Suprapubic skin (tissue), 4 donors: ENCODE results near the gene ACSF2. TPM values are rescaled to one million over a fixed set of nuclear protein-coding genes. Genes with fewer than 3 reads are reported as not detected.

Experiments
- DNase-seq, 2 donors: peaks; one replicate each; pipeline ENCODE4 v3.0.0-alpha.2; 2019; ENCODE audit warnings: low spot score in 2 of 2
- H3K27ac ChIP-seq: fragments of 200-600 bp; sonication (generic); one replicate; pipeline ENCODE4 v1.5.1; 2019
- H3K27me3 ChIP-seq: fragments of 200-600 bp; sonication (generic); one replicate; pipeline ENCODE4 v1.5.1; 2019
- H3K36me3 ChIP-seq: fragments of 200-600 bp; sonication (generic); one replicate; pipeline ENCODE4 v1.5.1; 2019
- H3K4me1 ChIP-seq: fragments of 200-600 bp; sonication (generic); one replicate; pipeline ENCODE4 v1.5.1; 2019
- H3K4me3 ChIP-seq: fragments of 200-600 bp; sonication (generic); one replicate; pipeline ENCODE4 v1.5.1; 2019; ENCODE audit warnings: mild to moderate bottlenecking
- H3K9me3 ChIP-seq: fragments of 200-600 bp; sonication (generic); one replicate; pipeline ENCODE4 v1.5.1; 2019
- EP300 ChIP-seq: sonication (generic); formaldehyde crosslinking; IDR thresholded peaks from one replicate; pipeline ENCODE4 v1.6.1; 2017; ENCODE audit warnings: antibody characterized with exemption
- POLR2A ChIP-seq, 2 donors: fragments of 450-650 bp; IDR thresholded peaks; one replicate each; pipeline ENCODE4 v1.6.1; 2017; ENCODE audit warnings: antibody characterized with exemption in 2 of 2, mild to moderate bottlenecking in 2 of 2, moderate library complexity in 2 of 2
- POLR2AphosphoS5 ChIP-seq, 3 donors: sonication (generic); formaldehyde crosslinking; IDR thresholded peaks; one replicate each; pipeline ENCODE4 v1.6.1; 2017; ENCODE audit warnings: antibody characterized with exemption in 3 of 3
- WGBS: methylation state at CpG from one replicate; pipeline ENCODE4 v1.1.5; 2018; 5-methylcytosine and 5-hydroxymethylcytosine counted together
- total RNA-seq, 4 donors: library from RNA; depleted of rRNA; stranded (reverse); fragments of >200 nt; gene quantifications; one replicate each; pipeline ENCODE4 v1.1.0, GENCODE V29; 2016
- TF ChIP-seq, protein P1 (sequence below), 2 donors: fragments of 200-600 bp in 1 of 2; fragments of 450-650 bp in 1 of 2; sonication (generic) in 1 of 2; IDR thresholded peaks; one replicate each; pipeline ENCODE4 v1.5.1; 2016 to 2019; ENCODE audit warnings: antibody characterized with exemption in 2 of 2, mild to moderate bottlenecking in 1 of 2, moderate library complexity in 1 of 2

The ACSF2 gene
- total RNA-seq, 4 donors from 2014 or later: 61.2 to 164 (median 69.8) TPM

DNA sequence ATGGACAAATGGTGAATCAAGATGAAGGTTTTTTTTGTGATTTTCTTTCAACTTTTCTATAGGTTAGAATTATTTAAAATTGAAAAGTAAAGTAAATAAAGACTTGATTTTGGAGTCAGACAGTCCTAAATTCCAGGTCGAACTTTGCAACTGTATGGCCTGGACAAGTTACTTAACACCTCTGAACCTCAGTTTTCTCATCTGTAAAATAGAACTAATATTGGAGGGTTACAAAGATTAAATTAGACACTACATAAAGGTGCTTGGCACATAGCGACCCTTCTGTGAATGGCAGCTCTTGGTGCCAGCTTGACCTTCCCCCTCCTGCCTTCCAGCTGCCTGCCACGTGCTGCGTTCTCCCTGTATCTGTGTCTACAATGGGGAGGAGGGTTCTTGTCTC lies 55.6 kb downstream of the ACSF2 start:
- Histone ChIP-seq H3K36me3 (peaks cover 34% of the 10 kb centered on the region), H3K9me3 (no peaks in the 10 kb centered on the region), H3K4me3 (no peak overlapping the region), H3K27ac (peak overlapping the region; percentile 57), H3K27me3 (no peaks in the 10 kb centered on the region), H3K4me1 (peaks cover 45% of the 10 kb centered on the region)
- no peak for DNase-seq
- 78% methylated on average over 4 of the region's 4 CpGs for WGBS
- TF ChIP-seq, protein P1, sequence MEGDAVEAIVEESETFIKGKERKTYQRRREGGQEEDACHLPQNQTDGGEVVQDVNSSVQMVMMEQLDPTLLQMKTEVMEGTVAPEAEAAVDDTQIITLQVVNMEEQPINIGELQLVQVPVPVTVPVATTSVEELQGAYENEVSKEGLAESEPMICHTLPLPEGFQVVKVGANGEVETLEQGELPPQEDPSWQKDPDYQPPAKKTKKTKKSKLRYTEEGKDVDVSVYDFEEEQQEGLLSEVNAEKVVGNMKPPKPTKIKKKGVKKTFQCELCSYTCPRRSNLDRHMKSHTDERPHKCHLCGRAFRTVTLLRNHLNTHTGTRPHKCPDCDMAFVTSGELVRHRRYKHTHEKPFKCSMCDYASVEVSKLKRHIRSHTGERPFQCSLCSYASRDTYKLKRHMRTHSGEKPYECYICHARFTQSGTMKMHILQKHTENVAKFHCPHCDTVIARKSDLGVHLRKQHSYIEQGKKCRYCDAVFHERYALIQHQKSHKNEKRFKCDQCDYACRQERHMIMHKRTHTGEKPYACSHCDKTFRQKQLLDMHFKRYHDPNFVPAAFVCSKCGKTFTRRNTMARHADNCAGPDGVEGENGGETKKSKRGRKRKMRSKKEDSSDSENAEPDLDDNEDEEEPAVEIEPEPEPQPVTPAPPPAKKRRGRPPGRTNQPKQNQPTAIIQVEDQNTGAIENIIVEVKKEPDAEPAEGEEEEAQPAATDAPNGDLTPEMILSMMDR (IDR thresholded peaks at IDR 0.05): no peak
- TF ChIP-seq POLR2A (IDR thresholded peaks at IDR 0.05) (no peak), EP300 (no peak), POLR2AphosphoS5 (IDR thresholded peaks at IDR 0.05) (no peak)

DNA sequence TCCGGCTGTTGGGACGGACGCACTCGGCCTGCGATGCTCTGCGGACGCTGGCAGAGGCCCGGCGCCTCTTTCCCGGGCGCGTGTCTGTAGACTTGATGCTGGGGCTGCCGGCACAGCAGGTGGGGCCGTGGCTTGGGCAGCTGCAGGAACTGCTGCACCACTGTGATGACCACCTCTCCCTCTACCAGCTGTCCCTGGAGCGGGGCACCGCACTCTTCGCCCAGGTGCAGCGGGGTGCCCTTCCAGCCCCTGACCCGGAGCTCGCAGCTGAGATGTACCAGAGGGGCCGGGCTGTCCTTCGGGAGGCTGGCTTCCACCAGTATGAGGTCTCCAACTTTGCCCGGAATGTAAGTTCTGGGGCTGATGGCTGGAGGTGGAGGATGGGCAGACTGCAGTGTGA lies 56.1 kb downstream of the ACSF2 start:
- Histone ChIP-seq H3K27ac (peak overlapping the region; percentile 57), H3K9me3 (no peaks in the 10 kb centered on the region), H3K27me3 (no peaks in the 10 kb centered on the region), H3K36me3 (peaks cover 34% of the 10 kb centered on the region), H3K4me1 (peaks cover 48% of the 10 kb centered on the region), H3K4me3 (no peak overlapping the region)
- TF ChIP-seq EP300: no peak
- TF ChIP-seq, protein P1 (IDR thresholded peaks at IDR 0.05): no peak
- no peak for TF ChIP-seq POLR2AphosphoS5 (IDR thresholded peaks at IDR 0.05)
- no peak for TF ChIP-seq POLR2A (IDR thresholded peaks at IDR 0.05)
- DNase-seq: no peak
- 92% methylated on average over 12 of the region's 23 CpGs for WGBS

DNA sequence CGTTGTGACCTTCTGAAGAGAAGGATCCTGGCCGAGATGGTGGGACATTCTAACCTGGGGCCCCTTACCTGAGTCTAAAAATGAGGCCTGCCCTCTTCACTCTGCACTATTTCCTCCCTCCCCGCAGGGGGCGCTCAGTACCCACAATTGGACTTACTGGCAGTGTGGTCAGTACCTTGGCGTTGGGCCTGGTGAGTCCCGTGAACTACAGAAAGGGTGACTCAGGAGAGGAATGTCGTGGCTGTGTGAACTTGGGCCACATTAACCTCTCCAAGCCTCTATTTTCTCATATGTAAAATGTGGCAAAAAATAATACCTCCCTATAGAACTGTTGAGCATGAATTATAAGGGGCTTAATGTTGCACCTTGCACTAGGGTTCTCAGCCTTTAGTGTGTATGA lies 56.5 kb downstream of the ACSF2 start:
- Histone ChIP-seq H3K4me1 (peaks cover 52% of the 10 kb centered on the region), H3K9me3 (no peaks in the 10 kb centered on the region), H3K4me3 (no peak overlapping the region), H3K36me3 (peaks cover 34% of the 10 kb centered on the region), H3K27ac (peak overlapping the region; percentile 48), H3K27me3 (no peaks in the 10 kb centered on the region)
- TF ChIP-seq POLR2A (IDR thresholded peaks at IDR 0.05) (no peak), POLR2AphosphoS5 (IDR thresholded peaks at IDR 0.05) (peak in 2 of 3 donors; percentile 68 to 95), EP300 (no peak)
- TF ChIP-seq, protein P1 (IDR thresholded peaks at IDR 0.05): peak; percentile 85 to 88
- DNase-seq: peak; percentile 97
- WGBS: 0% methylated on average over 5 of the region's 7 CpGs

DNA sequence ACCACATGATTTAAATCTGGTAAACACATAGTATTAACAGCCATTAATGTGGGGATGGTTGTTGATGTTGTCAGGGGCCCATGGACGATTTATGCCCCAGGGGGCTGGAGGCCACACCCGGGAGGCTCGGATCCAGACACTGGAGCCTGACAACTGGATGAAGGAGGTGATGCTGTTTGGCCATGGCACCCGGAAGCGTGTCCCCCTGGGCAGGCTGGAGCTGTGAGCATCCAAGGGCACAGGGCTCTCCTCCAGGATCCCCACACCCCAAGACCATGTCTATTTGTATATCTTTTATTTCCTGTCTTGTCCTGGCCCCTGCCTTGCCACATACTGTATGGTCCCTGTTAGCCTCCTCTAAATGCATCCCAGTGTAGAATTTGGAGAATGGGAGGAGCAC lies 57.2 kb downstream of the ACSF2 start:
- Histone ChIP-seq H3K4me3 (no peak overlapping the region), H3K4me1 (peaks cover 55% of the 10 kb centered on the region), H3K27ac (peak overlapping the region; percentile 48), H3K36me3 (peaks cover 34% of the 10 kb centered on the region), H3K9me3 (no peaks in the 10 kb centered on the region), H3K27me3 (no peaks in the 10 kb centered on the region)
- 39% methylated on average over 5 of the region's 5 CpGs for WGBS
- no peak for DNase-seq
- TF ChIP-seq POLR2A (IDR thresholded peaks at IDR 0.05) (no peak), EP300 (no peak), POLR2AphosphoS5 (IDR thresholded peaks at IDR 0.05) (no peak)
- TF ChIP-seq, protein P1 (IDR thresholded peaks at IDR 0.05): no peak

DNA sequence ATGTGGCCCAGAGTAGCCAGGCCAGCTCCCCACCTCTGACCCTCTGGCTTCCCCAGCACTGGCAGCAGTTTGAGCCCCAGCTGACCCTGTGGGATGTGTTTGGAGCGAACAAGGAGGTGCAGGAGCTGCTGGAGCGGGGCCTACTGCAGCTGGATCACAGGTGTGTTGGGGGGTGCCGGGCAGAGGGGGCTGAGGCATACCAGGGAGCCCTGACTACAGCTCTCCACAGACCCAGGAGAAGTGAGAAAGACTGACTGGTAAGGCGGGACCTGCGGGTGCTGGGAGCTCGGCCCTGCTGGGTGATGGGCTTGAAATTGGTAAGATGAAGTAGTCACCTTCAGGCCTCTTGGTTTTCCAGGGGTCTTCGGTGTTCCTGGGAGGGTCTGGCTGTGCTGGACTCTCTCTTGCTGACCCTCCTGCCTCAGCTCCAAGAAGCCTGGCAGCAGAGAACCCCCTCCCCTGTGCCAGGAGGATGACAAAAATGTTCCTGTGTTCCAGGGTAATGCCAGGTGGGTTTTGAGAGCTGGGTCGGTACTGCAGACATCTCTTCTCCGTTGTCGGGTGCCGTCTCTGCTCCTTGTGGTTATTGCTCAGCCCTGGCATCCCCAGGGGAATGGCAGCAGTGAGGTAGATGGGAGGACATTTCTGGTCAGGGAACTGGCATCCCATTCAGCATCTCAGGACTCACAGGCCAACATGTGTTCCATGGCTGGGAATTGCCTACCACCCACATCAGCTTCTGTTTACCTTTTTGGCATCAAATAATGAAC lies 58.6 kb downstream of the ACSF2 start:
- no peaks in the 10 kb centered on the region for H3K9me3 ChIP-seq
- no peaks in the 10 kb centered on the region for H3K27me3 ChIP-seq
- H3K4me1 ChIP-seq: peaks cover 52% of the 10 kb centered on the region
- TF ChIP-seq EP300: no peak
- no peak for TF ChIP-seq POLR2A (IDR thresholded peaks at IDR 0.05)
- TF ChIP-seq, protein P1 (IDR thresholded peaks at IDR 0.05): no peak
- H3K36me3 ChIP-seq: peaks cover 34% of the 10 kb centered on the region
- DNase-seq: no peak
- 95% methylated on average over 11 of the region's 11 CpGs for WGBS
- no peak overlapping the region for H3K4me3 ChIP-seq
- no peak overlapping the region for H3K27ac ChIP-seq
